Measurements from ENCODE around the gene ANO8. TPM values are rescaled to one million over a fixed set of nuclear protein-coding genes. Genes with fewer than 3 reads are reported as not detected.

Gene ANO8
- polyA plus RNA-seq, 3 donors = 11.2 to 17.0 (median 16.4) TPM

- DNase-seq = no peak
These were observed 5.9 kb downstream of the ANO8 start for GRCh38 chr19:17328517-17329365.

DNA sequence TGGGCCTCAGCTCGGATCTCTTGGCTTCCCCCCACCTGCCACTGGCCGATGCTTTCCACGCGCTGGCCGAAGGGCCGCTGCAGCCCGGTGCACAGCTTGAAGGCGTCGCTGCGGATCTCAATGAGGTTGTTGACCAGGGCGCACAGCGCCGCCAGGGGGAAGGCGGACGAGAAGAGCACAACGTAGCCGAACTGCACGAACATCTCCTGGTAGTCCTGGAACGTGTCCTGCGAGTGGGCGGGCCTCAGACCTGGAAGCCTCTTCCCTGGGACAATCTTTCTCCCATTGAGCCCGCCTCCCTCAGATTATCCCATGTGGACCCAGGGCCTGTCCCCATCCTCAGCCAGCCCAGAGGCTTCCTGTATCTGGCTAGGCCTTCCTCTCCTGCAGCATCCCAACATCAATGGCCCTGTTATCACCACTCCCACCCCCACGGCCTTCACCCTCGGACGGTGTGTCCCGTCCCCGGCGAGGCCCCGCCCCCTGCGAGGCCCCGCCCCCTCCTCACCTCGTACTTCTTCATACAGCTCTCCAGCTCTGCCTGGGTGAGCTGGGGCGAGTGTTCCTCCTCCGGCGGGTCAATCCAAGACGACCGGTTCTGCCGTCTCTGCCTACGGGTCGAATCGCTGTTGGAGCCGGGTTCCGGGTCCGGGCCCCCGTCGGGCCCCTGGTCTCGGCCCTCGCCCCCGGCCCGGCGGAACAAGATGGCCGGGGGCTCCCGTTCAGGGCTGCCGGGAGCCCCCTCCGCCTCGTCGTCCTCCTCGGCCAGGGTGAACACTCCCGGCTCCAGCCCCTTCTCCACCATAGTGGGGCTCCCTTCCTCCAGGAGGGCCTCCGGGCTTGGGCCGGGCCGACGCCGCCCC is 6.8 kb downstream of the ANO8 start:
- DNase-seq = peak; percentile 80

DNA sequence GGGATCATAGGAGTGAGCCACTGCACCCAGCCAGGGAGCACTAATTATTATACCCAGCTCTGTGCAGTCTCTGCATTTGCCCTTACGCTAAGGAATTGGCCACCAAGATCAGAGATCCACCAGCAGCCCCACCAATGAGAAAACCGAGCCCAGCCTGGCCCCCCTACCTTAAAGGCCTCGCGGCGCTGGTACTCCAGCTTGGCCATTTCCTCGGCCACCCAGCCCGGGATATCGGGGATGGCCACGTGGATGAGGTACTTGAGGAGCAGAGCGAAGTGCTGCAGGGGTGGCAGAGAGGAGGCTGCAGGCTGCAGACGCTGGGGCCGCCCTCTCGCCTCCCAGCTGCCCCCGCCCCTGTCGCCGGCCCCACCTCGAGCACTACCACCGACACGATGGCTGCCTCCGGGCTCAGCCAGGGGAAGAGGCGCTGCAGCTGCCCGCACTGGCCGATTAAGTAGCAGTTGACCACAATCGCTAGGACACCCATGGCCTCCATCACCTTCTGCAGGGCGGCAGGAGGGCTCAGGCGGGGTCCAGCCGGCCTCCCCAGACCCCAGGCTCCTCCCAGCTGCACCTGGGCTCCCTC is 7.5 kb downstream of the ANO8 start:
- DNase-seq = no peak

DNA sequence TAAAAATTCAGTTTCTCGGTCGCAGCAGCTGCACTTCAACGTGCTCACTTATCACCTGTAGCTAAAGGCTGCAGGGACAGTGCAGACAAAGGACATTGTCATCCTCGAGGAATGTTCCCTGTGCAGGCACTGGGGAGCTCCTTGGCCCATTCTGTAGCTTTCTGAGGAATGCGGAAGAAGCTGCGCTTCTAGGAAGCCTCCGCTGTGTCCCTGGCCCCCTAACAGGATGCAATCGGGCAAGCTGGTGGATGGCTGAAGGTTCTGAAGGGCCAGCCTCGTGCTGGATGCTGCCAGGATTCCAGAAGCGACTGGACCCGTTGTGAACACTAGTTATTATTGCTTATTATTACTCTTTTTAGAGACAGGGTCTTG is 8.1 kb downstream of the ANO8 start:
- DNase-seq = no peak

- DNase-seq = no peak
These were observed 8.6 kb downstream of the ANO8 start for GRCh38 chr19:17325881-17326594.

DNA sequence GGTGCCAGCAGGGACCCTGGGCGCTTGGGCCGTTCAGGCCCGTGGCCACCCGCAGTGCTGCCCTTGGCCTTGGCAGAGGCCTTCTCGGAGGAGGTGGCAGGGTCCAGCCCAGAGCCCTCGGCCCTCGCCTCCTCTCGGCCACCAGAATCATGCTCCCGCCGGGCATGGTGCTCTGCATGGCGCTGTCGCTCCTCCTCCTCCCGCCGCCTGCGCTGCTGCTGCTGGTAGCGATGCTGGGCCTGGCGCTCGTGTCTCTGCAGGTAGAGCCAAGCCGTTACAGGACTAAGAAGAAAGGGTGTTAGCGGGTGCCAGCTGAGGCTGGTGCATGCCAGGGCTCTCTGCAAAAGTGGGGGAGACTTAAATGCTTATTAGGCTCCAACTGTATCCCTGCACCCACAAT is 9.5 kb downstream of the ANO8 start:
- DNase-seq = no peak

- DNase-seq = no peak
These were observed 10.1 kb downstream of the ANO8 start for GRCh38 chr19:17324357-17325114.

GRCh38 chr19:17323964-17324332 is 10.7 kb downstream of the ANO8 start:
- no peak for DNase-seq

GRCh38 chr19:17323300-17323963 is 11.2 kb downstream of the ANO8 start:
- DNase-seq = no peak

DNA sequence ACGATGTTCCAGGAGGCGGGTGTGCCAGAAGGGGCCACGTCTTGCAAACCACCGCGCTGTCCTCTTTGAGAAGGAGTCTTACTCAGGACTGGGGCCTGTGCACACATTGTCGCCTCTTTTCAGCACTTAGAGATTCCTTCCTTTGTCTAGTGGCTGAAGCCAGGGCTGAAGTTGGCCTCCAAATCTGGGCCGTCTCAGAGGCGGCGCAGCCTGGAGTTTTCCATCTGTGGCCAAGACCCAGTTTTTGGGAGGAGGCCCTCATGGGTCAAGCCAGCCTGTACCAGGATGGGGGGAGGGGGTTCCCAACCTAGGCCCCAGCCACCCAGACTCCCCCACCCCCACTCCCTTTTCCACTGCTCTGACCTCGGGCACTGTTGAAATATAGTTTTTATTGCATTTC is 11.8 kb downstream of the ANO8 start:
- DNase-seq = no peak

DNA sequence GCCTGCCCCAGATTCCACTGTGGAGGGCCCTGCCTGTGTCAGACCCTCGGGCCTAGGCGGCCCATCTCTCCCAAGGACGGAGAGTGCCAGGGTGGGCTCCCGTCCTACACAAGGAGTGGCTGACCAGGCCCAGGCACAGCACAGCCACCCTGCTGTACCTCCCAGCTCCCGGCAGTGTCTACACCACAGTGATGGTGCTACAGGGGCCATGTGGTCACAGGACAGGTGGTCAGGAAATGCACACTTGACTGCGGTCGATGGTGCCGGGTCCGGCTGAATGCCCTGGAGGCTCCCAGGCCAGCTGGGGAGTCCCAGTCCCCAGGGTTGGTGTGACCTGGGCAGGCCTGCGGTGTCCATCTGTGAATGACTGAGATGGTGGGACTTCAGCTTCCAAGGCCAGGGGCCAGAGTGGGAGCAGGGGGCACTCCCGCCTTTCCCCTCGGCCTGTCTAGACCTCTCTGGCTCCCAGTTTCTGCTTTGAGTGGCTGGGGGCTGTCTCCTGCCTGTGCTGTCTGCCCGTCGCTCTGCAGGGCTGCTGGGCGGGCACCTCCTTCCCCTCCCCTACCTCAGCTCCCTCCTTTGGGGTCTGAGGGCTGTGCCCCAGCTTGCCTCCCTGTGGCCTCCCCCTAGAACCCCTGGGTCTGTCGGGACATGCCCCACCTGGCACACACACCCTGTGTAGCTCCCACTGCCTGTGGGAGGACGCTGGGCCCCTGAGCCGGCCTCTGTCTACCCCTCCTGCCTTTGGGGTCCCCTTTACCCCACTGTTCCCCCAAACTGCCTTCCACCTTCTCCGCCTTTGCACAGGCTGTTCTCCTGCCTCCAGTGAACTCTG is 12.8 kb downstream of the ANO8 start:
- DNase-seq = no peak

DNA sequence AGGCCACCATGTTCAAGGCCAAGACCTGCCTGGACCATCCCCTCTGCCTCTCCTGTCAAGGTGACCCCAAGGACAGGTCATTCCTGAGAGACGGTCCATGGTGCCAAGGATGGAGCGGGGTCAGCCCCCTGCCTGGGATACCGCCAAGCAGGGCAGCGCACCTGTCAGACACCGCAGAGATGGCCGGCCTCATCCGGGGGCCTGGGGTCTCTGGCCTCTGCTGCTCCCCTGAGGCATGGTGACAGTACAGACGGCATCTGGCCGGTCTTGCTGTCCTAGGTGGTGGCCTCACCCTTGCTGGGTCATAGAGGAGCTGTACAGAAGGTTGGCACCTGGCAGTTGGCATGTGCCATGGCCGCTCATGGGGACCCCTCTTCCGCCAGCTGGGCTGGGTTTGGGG is 14.2 kb downstream of the ANO8 start:
- DNase-seq = no peak

GRCh38 chr19:17319473-17320238 is 15.0 kb downstream of the ANO8 start:
- DNase-seq = no peak

- no peak for DNase-seq
These were observed 15.7 kb downstream of the ANO8 start for GRCh38 chr19:17318966-17319365.

GRCh38 chr19:17314007-17314593 is 20.6 kb downstream of the ANO8 start:
- DNase-seq = no peak

DNA sequence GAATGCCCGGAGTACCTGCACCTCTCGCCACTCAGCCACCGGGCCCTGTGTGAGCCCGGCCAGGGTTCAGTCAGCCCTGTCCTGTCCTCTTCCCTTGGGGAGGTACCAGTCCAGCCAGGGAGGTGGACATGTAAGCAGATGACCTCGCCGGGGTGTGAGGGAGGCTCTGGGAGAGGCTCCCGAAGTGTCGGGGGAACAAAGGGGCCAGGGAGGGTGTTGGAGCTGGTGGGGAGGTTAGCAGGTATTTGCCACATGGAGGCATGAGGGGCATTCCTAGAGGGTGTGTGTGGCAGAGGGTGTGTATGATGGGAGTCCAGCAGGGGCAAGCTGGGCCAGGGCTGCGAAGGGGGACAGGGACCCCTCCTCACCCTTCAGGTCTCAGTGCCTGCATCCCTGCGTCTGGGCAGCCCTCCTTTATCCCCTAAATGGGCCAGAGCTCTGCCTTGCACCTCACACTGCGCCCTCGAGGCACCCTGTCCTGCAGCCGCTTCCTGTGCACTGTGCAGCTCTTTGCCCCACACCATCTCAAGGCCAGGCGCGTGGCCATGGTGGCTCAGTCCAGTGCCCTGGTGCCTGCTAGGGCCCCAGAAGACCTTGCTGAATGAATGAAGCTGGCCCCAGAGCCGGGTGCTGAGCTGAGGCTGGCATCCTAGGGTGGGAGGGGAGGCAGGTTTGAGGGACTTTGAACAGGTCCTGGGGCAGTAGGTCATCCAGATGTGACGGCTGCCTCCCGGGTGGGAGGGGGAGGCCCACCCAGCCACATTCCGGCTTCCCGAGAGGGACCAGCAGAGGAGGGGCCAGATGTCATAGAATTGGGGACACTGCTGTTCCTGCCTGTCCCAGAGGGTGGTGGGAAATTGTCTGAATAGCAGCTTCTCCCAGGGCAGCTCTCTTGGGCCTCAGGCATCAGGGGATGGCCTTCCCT is 22.2 kb downstream of the ANO8 start:
- no peak for DNase-seq

DNA sequence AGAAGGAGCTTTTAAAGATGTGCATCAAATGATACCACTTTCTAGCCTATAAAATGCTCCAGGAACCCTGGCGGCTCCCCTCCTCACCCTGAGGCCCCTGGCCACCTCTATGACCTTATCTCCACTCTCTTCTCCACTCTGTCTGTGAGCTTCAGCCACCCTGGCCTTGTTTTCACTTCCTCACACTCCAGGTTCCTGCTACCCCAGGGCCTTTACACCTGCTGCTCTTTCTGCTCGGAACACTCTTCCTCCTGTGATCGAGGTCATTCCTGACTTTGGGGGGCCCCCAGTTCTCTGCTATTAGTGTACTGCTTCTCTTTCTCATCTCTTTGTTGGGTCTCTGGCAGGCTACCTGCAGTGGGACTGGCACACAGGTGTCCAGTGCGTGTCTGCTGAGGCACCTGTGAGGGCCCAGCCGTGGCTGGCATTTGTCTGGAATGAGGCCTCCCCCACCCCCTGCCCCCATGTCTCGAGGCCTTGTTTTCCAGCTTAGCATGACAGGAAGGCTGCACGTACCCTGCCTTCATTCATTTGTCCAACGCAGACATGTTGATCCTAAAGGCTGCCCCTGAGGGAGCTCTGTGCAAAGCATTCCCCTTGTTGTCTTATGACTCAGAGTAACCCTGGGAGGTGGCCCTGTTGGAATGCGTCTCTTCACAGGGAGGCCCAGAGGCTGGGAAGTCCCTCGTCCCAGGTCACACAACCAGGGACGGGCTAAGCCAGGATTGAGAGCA is 23.0 kb downstream of the ANO8 start:
- DNase-seq = no peak
